ENCODE results near the gene CREB5. TPM values are rescaled to one million over a fixed set of nuclear protein-coding genes. Genes with fewer than 3 reads are reported as not detected.

Gene CREB5
- polyA plus RNA-seq, 1 donor = 12.9 TPM

DNA sequence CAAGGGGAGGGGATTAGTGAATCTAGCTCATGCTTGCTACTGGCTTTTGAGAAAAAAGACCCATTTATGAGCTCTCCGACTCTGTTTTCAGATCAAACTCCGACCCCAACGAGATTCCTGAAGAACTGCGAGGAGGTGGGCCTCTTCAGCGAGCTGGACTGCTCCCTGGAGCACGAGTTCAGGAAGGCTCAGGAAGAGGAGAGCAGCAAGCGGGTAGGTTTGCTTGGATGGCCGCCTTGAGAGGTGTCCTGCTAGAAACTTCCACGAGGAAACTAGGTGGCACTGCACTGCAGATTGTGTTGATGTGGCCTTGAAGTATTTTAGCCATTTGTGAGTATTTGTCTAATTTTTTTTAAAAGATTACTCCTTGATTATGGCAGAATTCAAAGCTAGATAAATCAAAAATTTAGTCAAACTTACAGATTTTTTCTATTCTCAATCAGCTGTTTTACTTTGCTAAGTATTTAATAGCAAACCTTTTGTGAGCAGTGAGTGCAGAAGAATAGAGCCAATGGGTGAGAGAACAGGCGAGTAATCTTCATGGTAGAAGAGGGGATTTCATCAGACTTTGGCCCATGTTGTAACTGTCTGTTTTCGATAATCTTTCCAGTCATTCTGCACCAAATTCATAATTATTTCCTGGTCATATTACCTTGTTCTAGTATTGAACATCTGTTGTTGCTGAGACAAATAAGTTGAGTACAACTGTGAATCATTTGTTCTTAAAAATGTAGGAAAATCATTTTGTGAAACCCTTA lies 95.4 kb downstream of the CREB5 start:
- Histone ChIP-seq H3K36me3 (ENCODE audit: control insufficient read depth, insufficient read depth, low read length) (no peaks in the 10 kb centered on the region), H3K4me3 (ENCODE audit: low read length) (no peak overlapping the region), H3K4me1 (ENCODE audit: control insufficient read depth, insufficient read depth, low read length) (no peaks in the 10 kb centered on the region), H3K9me3 (ENCODE audit: control insufficient read depth, low read depth, low read length) (no peaks in the 10 kb centered on the region), H3K27ac (ENCODE audit: low read length) (no peak overlapping the region), H3K27me3 (ENCODE audit: control insufficient read depth, insufficient read depth, low read length) (peaks cover 4% of the 10 kb centered on the region)
- no peak for DNase-seq
- no CpG with 5 or more reads among the region's 11 CpGs for WGBS (ENCODE audit: insufficient coverage, low lambda C conversion rate)

DNA sequence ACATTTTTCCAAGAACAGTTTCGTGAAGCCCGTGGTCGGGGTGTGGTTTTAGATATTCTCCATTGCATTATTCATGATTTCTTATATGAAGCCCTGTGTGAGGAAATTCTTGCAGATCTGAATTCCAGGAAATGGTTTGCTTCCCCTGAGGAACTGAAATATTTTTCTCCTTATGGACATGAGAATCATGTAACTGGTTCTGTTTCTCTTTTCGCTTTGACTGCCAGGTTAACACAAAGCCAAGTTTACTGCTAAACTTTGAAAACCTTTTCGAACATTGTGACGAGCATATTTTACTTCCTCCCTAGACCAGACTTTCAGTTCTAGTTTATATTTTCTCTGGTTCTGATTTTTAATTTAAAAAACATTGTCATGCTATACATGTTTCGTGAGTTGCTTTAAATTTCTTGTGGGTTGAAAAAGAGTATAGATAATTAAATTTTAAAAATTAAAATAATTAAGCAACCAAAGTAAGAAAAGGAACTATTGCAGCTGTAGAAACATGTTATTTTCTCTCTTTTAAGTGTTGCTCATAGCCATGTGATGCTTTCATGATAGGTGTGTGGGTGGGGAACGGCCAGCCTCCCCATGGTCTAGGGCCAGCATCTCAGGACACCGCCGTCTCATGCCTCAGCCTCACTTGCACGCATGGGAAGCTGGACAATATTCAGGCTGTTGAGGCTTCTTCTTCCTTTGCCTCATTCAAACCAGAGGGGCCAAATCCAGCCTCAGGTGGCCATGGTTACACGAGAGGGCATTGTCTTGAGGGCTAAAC lies 97.1 kb downstream of the CREB5 start:
- DNase-seq = no peak
- Histone ChIP-seq H3K36me3 (ENCODE audit: control insufficient read depth, insufficient read depth, low read length) (no peaks in the 10 kb centered on the region), H3K4me3 (ENCODE audit: low read length) (no peak overlapping the region), H3K9me3 (ENCODE audit: control insufficient read depth, low read depth, low read length) (no peaks in the 10 kb centered on the region), H3K27ac (ENCODE audit: low read length) (no peak overlapping the region), H3K27me3 (ENCODE audit: control insufficient read depth, insufficient read depth, low read length) (peaks cover 4% of the 10 kb centered on the region), H3K4me1 (ENCODE audit: control insufficient read depth, insufficient read depth, low read length) (no peaks in the 10 kb centered on the region)
- 96% methylated on average over 4 of the region's 12 CpGs for WGBS (ENCODE audit: insufficient coverage, low lambda C conversion rate)

DNA sequence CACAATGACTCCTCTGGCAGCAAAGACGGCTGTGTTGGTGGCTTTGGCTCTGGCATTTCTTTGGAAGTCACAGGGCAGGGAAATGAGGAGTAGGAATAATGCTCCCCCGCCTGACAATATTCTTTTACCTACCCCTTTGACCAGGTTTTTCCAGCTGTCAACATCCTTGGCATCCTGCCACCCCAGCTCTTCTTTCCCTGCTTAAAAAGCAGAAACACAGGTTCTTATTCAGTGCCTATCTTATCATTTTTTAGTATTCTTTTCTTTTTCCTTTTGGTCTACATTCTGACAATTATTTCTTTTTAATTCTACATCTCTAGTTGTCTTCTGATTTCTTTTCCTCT lies 97.7 kb downstream of the CREB5 start:
- Histone ChIP-seq H3K36me3 (ENCODE audit: control insufficient read depth, insufficient read depth, low read length) (no peaks in the 10 kb centered on the region), H3K4me1 (ENCODE audit: control insufficient read depth, insufficient read depth, low read length) (no peaks in the 10 kb centered on the region), H3K27ac (ENCODE audit: low read length) (no peak overlapping the region), H3K9me3 (ENCODE audit: control insufficient read depth, low read depth, low read length) (no peaks in the 10 kb centered on the region), H3K4me3 (ENCODE audit: low read length) (no peak overlapping the region), H3K27me3 (ENCODE audit: control insufficient read depth, insufficient read depth, low read length) (peaks cover 4% of the 10 kb centered on the region)
- DNase-seq = no peak
- no CpG with 5 or more reads among the region's 2 CpGs for WGBS (ENCODE audit: insufficient coverage, low lambda C conversion rate)

DNA sequence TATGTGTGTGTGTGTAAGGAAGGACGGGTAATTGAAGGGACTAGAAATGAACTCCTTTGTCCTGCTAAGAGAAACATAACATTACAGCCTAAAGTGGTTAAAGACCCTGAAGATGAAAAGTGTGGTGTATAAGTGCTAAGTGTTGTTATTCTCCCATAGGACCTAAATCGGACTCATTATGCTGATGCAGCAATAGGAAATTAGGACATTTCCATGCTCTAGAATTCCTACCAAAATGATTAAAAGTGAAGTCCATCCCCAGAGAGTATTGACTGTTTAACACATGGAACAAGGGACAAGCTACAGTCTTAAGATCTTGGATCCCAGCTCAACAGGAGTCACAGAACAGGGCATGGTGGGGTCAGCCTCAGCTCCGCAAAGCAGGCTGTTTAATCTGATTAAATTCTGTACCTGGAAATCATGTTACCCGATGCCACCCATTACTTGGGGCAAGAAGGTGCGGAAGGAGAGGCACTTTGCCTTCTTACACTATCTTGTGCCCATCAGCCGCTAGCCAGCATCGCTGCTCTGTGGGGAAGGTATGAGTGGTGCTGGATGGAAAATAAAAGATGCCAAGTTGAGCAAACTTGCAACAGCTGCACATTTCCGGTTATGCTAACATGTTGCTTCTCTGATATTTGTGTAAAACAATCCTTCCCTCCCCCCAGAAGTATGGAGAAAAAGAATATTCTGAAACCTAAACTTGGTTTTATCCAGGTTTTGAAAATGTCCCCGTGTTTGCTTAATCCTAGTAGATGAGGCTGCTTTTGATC lies 100.5 kb downstream of the CREB5 start:
- Histone ChIP-seq H3K9me3 (ENCODE audit: control insufficient read depth, low read depth, low read length) (no peaks in the 10 kb centered on the region), H3K27me3 (ENCODE audit: control insufficient read depth, insufficient read depth, low read length) (peaks cover 9% of the 10 kb centered on the region), H3K4me1 (ENCODE audit: control insufficient read depth, insufficient read depth, low read length) (no peaks in the 10 kb centered on the region), H3K4me3 (ENCODE audit: low read length) (no peak overlapping the region), H3K27ac (ENCODE audit: low read length) (no peak overlapping the region), H3K36me3 (ENCODE audit: control insufficient read depth, insufficient read depth, low read length) (no peaks in the 10 kb centered on the region)
- WGBS (ENCODE audit: insufficient coverage, low lambda C conversion rate) = 88% methylated on average over 1 of the region's 9 CpGs
- no peak for DNase-seq

DNA sequence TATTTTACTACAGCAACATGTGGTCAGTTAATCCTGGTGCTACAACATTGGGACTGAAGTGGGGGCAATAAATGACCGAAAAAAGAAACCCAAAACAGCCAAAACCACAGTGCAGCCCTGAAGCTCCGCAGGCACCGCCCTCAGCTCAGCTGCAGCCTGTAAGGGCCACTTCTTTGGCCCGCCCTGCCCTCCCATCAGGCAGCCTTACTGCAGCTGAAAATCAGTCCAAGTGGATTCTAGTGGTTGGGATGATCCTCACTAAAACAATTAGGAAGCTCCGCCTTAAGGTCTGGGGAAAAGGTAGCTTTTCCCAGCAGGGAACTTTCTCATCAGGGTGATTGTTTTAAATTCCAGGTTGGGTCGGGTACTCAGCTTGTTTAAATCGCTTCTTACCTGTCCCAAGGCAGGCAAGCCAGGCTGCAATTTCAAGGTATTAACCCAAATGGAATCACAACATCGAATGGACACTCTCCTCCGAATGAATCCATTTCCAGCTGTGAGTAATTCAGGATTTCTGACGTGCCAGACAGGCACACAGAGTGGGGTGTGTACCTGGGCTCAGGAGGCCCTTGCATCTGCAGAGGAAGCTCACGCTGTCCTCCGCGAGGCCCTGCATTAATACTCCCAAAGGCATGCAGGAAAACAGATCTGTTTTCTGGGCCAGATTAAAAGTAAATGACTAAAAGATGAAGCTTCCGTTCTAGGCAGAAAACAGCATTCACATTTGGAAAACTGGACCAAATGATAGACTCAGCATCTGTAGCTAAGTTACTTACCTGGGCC lies 104.3 kb downstream of the CREB5 start:
- H3K27ac ChIP-seq (ENCODE audit: low read length) = no peak overlapping the region
- peaks cover 14% of the 10 kb centered on the region for H3K27me3 ChIP-seq (ENCODE audit: control insufficient read depth, insufficient read depth, low read length)
- DNase-seq = no peak
- H3K4me1 ChIP-seq (ENCODE audit: control insufficient read depth, insufficient read depth, low read length) = no peaks in the 10 kb centered on the region
- no CpG with 5 or more reads among the region's 14 CpGs for WGBS (ENCODE audit: insufficient coverage, low lambda C conversion rate)
- H3K4me3 ChIP-seq (ENCODE audit: low read length) = no peak overlapping the region
- no peaks in the 10 kb centered on the region for H3K36me3 ChIP-seq (ENCODE audit: control insufficient read depth, insufficient read depth, low read length)
- no peaks in the 10 kb centered on the region for H3K9me3 ChIP-seq (ENCODE audit: control insufficient read depth, low read depth, low read length)

DNA sequence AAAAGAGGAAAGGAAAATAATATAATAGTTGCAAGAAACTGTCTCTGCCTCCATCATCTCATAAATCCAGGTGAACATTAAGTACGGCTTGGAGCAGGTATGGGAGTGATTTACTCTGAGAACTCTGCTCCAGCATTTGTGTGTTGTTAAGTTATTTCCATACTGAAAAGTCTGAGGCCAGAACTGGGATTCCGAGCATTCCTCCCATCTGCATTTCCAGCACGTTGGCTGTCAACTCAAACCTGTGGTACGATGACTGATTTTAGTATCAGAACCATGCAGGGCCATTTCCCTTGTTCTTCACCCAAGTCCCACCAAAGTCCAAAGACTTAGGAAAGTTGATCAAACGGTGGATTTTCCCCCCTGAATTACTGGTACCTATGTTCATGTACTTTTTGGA lies 104.9 kb downstream of the CREB5 start:
- no CpG with 5 or more reads among the region's 5 CpGs for WGBS (ENCODE audit: insufficient coverage, low lambda C conversion rate)
- DNase-seq = no peak
- H3K9me3 ChIP-seq (ENCODE audit: control insufficient read depth, low read depth, low read length) = no peaks in the 10 kb centered on the region
- H3K27ac ChIP-seq (ENCODE audit: low read length) = no peak overlapping the region
- H3K4me1 ChIP-seq (ENCODE audit: control insufficient read depth, insufficient read depth, low read length) = no peaks in the 10 kb centered on the region
- H3K36me3 ChIP-seq (ENCODE audit: control insufficient read depth, insufficient read depth, low read length) = no peaks in the 10 kb centered on the region
- no peak overlapping the region for H3K4me3 ChIP-seq (ENCODE audit: low read length)
- H3K27me3 ChIP-seq (ENCODE audit: control insufficient read depth, insufficient read depth, low read length) = peaks cover 14% of the 10 kb centered on the region

DNA sequence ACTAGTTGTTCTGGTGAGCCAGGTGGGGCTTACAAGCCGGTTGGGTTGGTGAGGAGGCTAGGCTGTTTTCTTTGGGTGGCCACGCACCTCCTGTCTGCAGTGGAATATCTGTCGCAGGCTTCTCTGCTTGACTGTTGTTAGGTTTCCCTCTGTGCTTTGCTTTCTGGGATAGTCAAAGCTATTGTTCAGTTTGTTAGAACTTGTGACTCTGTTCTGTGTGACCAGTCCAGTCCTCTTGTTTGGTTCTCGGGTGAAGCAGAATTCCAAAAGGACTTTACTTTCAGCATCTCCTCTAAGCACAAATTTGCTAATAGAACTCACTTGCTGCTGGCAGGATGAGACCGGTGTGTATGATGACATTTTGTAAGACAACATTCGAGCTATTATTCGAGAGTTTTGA lies 105.3 kb downstream of the CREB5 start:
- Histone ChIP-seq H3K36me3 (ENCODE audit: control insufficient read depth, insufficient read depth, low read length) (no peaks in the 10 kb centered on the region), H3K27me3 (ENCODE audit: control insufficient read depth, insufficient read depth, low read length) (peaks cover 14% of the 10 kb centered on the region), H3K27ac (ENCODE audit: low read length) (no peak overlapping the region), H3K4me1 (ENCODE audit: control insufficient read depth, insufficient read depth, low read length) (no peaks in the 10 kb centered on the region), H3K4me3 (ENCODE audit: low read length) (no peak overlapping the region), H3K9me3 (ENCODE audit: control insufficient read depth, low read depth, low read length) (no peaks in the 10 kb centered on the region)
- no peak for DNase-seq
- no CpG with 5 or more reads among the region's 7 CpGs for WGBS (ENCODE audit: insufficient coverage, low lambda C conversion rate)

DNA sequence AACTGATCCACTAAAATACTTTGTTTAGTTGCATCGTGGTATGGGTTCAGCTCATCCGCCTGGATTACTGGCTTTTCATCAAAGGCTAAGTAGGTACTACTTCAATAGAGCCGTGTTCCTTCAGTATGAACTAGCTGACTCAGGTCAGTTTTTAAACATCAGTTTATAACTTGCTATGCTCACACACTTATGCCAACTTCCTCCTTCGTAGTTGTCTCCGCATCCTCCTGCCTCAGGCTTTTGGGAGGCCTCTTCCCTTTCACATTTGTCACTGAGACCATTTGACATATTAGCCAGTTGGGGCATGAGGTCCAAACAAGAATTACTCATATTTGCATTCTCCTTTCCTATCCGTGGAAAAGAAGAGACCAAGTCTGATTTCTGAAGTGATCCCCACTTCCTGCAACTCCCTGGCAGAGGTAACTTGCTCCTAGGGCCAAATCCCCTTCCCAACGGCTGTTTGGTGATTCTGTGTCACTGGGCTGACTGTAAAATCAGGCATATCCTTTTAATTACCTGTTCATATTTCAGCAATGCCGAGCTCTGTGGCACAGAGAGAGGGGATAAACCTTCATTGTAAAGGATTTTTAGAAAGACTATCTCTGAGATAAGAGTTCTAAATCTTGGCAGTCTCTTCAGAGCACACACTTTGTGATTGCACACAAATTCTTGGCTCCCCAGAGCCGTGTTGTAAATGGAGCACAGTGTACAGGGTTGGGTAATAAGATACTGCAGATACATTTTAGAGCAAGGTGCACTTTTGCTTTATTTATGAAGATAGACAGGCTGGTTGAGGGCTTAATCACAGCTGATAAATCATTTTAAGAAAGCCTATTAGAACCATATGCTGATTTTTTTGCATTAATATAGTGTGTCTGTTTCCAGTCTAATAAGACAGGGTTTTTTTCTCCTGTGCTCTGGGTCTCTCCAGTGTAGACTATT lies 108.0 kb downstream of the CREB5 start:
- DNase-seq = no peak
- H3K27ac ChIP-seq (ENCODE audit: low read length) = no peak overlapping the region
- 100% methylated on average over 1 of the region's 9 CpGs for WGBS (ENCODE audit: insufficient coverage, low lambda C conversion rate)
- H3K27me3 ChIP-seq (ENCODE audit: control insufficient read depth, insufficient read depth, low read length) = peaks cover 14% of the 10 kb centered on the region
- H3K9me3 ChIP-seq (ENCODE audit: control insufficient read depth, low read depth, low read length) = no peaks in the 10 kb centered on the region
- no peaks in the 10 kb centered on the region for H3K36me3 ChIP-seq (ENCODE audit: control insufficient read depth, insufficient read depth, low read length)
- H3K4me3 ChIP-seq (ENCODE audit: low read length) = no peak overlapping the region
- no peaks in the 10 kb centered on the region for H3K4me1 ChIP-seq (ENCODE audit: control insufficient read depth, insufficient read depth, low read length)

DNA sequence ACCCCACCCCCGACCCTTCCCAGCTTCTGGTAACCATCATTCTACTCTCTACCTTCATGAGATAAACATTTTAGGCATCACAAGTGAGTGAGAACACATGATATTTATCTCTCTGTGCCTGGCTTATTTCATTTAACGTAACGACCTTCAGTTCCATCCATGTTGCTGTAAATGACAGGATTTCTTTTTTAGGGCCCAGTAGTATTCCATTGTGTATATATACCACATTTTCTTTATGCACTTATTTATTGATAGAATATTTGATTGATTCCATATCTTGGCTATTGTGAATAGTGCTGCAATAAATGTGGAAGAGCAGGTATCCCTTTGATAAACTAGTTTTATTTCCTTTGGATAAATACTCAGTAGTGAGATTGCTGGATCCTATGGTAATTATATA lies 112.7 kb downstream of the CREB5 start:
- Histone ChIP-seq H3K27me3 (ENCODE audit: control insufficient read depth, insufficient read depth, low read length) (peaks cover 4% of the 10 kb centered on the region), H3K9me3 (ENCODE audit: control insufficient read depth, low read depth, low read length) (no peaks in the 10 kb centered on the region), H3K27ac (ENCODE audit: low read length) (no peak overlapping the region), H3K4me1 (ENCODE audit: control insufficient read depth, insufficient read depth, low read length) (no peaks in the 10 kb centered on the region), H3K4me3 (ENCODE audit: low read length) (no peak overlapping the region), H3K36me3 (ENCODE audit: control insufficient read depth, insufficient read depth, low read length) (no peaks in the 10 kb centered on the region)
- DNase-seq = no peak
- WGBS (ENCODE audit: insufficient coverage, low lambda C conversion rate) = 94% methylated on average over 2 of the region's 3 CpGs

Measured in large intestine (tissue), 3 donors.